ENCODE results near the gene PC.

- TF ChIP-seq TAF1 (IDR thresholded peaks at IDR 0.05; ENCODE audit: low read depth, low read length) (no peak), POLR2A (IDR thresholded peaks at IDR 0.05; ENCODE audit: low read depth, low read length) (no peak)
Observed at GRCh38 chr11:66867425-66868040, 90.7 kb downstream of the PC start.

All from GM12891 (cell line).